Ectodermal cell (in vitro differentiated cells): Measurements from ENCODE around the gene GALNT2.

ENCODE experiments used
- H3K27ac ChIP-seq: 2 replicates; pipeline ENCODE4 v1.7.0; 2013; ENCODE audit warnings: mild to moderate bottlenecking, low read depth, low read length; ENCODE audit not compliant: insufficient read depth, poor library complexity, severe bottlenecking
- H3K27me3 ChIP-seq: 2 replicates; pipeline ENCODE4 v1.7.0; 2013; ENCODE audit warnings: mild to moderate bottlenecking, low read length; ENCODE audit not compliant: insufficient read depth, control insufficient read depth, poor library complexity, severe bottlenecking
- H3K36me3 ChIP-seq: one replicate; pipeline ENCODE4 v1.7.0; 2013; ENCODE audit warnings: low read length; ENCODE audit not compliant: control insufficient read depth, insufficient read depth
- H3K4me1 ChIP-seq: one replicate; pipeline ENCODE4 v1.7.0; 2013; ENCODE audit warnings: low read length; ENCODE audit not compliant: control insufficient read depth, insufficient read depth
- H3K4me3 ChIP-seq: 2 replicates; pipeline ENCODE4 v1.7.0; 2013; ENCODE audit warnings: low read depth, low read length, control low read depth; ENCODE audit not compliant: insufficient read depth
- H3K9me3 ChIP-seq: 2 replicates; pipeline ENCODE4 v1.7.0; 2013; ENCODE audit warnings: mild to moderate bottlenecking, low read length, moderate library complexity; ENCODE audit not compliant: control insufficient read depth
- WGBS, 2 experiments: methylation state at CpG; one replicate each; pipeline ENCODE4 v1.1.7; 2013; ENCODE audit warnings: missing lambda C conversion rate in 2 of 2; 5-methylcytosine and 5-hydroxymethylcytosine counted together

The GALNT2 gene

DNA sequence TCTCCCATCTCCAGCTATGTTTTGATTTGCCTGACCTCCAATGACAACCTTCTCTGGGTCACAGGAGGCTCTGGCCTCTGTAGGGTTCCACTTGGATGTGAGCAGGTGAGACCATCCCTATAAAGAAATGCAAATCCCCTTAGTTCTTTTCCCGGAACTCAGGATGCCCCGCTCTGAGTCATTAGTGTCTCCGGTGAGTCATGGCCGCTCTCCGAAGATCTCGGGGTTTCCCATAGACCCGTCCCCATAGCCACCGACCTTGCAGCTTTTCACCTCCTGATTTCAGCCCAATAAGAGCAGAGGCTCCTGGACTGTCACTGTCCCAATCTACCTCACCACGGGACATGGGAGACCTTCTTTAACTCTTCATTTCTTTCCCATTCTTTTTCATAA lies 260.9 kb downstream of the GALNT2 start:
- Histone ChIP-seq H3K9me3 (no peaks in the 10 kb centered on the region), H3K4me1 (peaks cover under 1% of the 10 kb centered on the region), H3K36me3 (no peaks in the 10 kb centered on the region), H3K27me3 (no peaks in the 10 kb centered on the region), H3K4me3 (no peak overlapping the region), H3K27ac (no peak overlapping the region)
- 74 to 79% methylated on average over 9 of the region's 9 CpGs for WGBS, 2 experiments

- H3K27ac ChIP-seq = no peak overlapping the region
Observed at GRCh38 chr1:230328342-230329015, 261.4 kb downstream of the GALNT2 start.

GRCh38 chr1:230330157-230330556 lies 263.1 kb downstream of the GALNT2 start:
- Histone ChIP-seq H3K27me3 (no peaks in the 10 kb centered on the region), H3K4me1 (peaks cover 5% of the 10 kb centered on the region), H3K36me3 (no peaks in the 10 kb centered on the region), H3K4me3 (no peak overlapping the region), H3K27ac (no peak overlapping the region), H3K9me3 (no peaks in the 10 kb centered on the region)
- WGBS, 2 experiments = 96% methylated on average over 7 of the region's 7 CpGs

More at GRCh38 chr1:230328342-230329015, 261.4 kb downstream of the GALNT2 start:
- Histone ChIP-seq H3K9me3 (no peaks in the 10 kb centered on the region), H3K4me3 (no peak overlapping the region), H3K4me1 (peaks cover 5% of the 10 kb centered on the region), H3K27me3 (no peaks in the 10 kb centered on the region), H3K36me3 (no peaks in the 10 kb centered on the region)
- 89 to 90% methylated on average over 7 of the region's 7 CpGs for WGBS, 2 experiments
